Measurements from ENCODE around the gene ID3.

DNA sequence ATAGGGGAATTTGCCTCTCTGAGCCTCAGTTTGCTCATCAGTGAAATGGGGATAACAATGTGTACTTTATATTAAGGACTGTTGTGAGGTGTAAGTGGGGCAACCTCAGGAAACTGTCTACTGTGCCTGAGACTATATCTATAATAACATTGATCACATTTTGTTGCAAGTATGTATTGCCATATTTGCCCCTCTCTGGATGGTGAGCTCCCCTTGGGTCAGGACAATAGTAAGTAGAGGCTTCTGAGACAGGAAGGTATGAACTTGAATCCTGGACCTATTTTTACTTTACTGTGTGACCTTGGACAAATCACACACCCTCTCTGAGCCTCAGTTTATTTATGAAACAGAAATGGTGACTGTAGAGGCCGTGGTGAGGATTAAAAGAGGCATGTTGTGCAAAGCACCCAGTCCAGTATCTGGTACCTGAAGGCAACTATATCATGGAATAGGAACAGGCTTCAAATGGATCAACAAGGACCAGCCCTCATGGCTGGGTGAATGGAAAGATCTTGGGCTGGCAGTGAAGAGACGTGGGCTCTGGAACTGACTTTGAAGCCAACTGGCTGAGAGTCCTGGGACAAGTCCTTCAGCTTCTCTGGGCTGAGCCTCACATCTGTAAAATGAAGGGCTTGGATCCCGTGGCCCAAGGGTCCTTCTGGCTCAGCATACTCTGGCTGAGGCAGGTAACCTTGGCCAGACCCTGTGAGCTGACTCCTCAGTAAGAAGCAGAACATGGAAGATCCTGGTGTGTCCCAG is 35.0 kb upstream of the ID3 start:
- TF ChIP-seq, protein P1, sequence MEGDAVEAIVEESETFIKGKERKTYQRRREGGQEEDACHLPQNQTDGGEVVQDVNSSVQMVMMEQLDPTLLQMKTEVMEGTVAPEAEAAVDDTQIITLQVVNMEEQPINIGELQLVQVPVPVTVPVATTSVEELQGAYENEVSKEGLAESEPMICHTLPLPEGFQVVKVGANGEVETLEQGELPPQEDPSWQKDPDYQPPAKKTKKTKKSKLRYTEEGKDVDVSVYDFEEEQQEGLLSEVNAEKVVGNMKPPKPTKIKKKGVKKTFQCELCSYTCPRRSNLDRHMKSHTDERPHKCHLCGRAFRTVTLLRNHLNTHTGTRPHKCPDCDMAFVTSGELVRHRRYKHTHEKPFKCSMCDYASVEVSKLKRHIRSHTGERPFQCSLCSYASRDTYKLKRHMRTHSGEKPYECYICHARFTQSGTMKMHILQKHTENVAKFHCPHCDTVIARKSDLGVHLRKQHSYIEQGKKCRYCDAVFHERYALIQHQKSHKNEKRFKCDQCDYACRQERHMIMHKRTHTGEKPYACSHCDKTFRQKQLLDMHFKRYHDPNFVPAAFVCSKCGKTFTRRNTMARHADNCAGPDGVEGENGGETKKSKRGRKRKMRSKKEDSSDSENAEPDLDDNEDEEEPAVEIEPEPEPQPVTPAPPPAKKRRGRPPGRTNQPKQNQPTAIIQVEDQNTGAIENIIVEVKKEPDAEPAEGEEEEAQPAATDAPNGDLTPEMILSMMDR (IDR thresholded peaks at IDR 0.05; ENCODE audit: control extremely low read depth in 1 of 3, insufficient read depth in 1 of 3, low read depth in 1 of 3, low read length in 3 of 3): no peak
- no peak for TF ChIP-seq RFX5 (IDR thresholded peaks at IDR 0.05; ENCODE audit: borderline replicate concordance, low read depth, low read length)
- no peak for TF ChIP-seq HDAC2 (IDR thresholded peaks at IDR 0.05; ENCODE audit: borderline replicate concordance in 1 of 2, low read depth in 2 of 2, low read length in 2 of 2)
- no peak for TF ChIP-seq POLR2A (IDR thresholded peaks at IDR 0.05; ENCODE audit: control extremely low read depth in 1 of 2, low read depth in 2 of 2, low read length in 2 of 2)

Measured in H1 (cell line).